ENCODE results near the gene UNK.

UNK gene

GRCh38 chr17:75823257-75824041, 38.8 kb downstream of the UNK start:
- Histone ChIP-seq H3K9me3 (ENCODE audit: control insufficient read depth, low read length) (no peaks in the 10 kb centered on the region), H3K4me1 (ENCODE audit: control insufficient read depth, insufficient read depth, low read length) (peaks cover 21% of the 10 kb centered on the region), H3K4me3 (ENCODE audit: low read length) (no peak overlapping the region), H3K36me3 (ENCODE audit: control insufficient read depth, insufficient read depth, low read length) (peaks cover 11% of the 10 kb centered on the region), H3K27me3 (ENCODE audit: control insufficient read depth, insufficient read depth, low read length) (no peaks in the 10 kb centered on the region), H3K9ac (ENCODE audit: low read length) (no peak overlapping the region)

- no peak overlapping the region for H3K4me3 ChIP-seq (ENCODE audit: low read length)
- H3K36me3 ChIP-seq (ENCODE audit: control insufficient read depth, insufficient read depth, low read length), result peaks cover 11% of the 10 kb centered on the region
- H3K9me3 ChIP-seq (ENCODE audit: control insufficient read depth, low read length), result no peaks in the 10 kb centered on the region
- H3K27me3 ChIP-seq (ENCODE audit: control insufficient read depth, insufficient read depth, low read length), result no peaks in the 10 kb centered on the region
- H3K9ac ChIP-seq (ENCODE audit: low read length), result no peak overlapping the region
- peaks cover 21% of the 10 kb centered on the region for H3K4me1 ChIP-seq (ENCODE audit: control insufficient read depth, insufficient read depth, low read length)
Measured at GRCh38 chr17:75824050-75824552, 39.5 kb downstream of the UNK start.

GRCh38 chr17:75824666-75825065, 40.1 kb downstream of the UNK start:
- no peak overlapping the region for H3K9ac ChIP-seq (ENCODE audit: low read length)
- H3K9me3 ChIP-seq (ENCODE audit: control insufficient read depth, low read length), result no peaks in the 10 kb centered on the region
- H3K4me3 ChIP-seq (ENCODE audit: low read length), result no peak overlapping the region
- no peaks in the 10 kb centered on the region for H3K27me3 ChIP-seq (ENCODE audit: control insufficient read depth, insufficient read depth, low read length)
- peaks cover 8% of the 10 kb centered on the region for H3K36me3 ChIP-seq (ENCODE audit: control insufficient read depth, insufficient read depth, low read length)
- peaks cover 21% of the 10 kb centered on the region for H3K4me1 ChIP-seq (ENCODE audit: control insufficient read depth, insufficient read depth, low read length)

GRCh38 chr17:75825149-75825552, 40.5 kb downstream of the UNK start:
- H3K27me3 ChIP-seq (ENCODE audit: control insufficient read depth, insufficient read depth, low read length), result no peaks in the 10 kb centered on the region
- H3K36me3 ChIP-seq (ENCODE audit: control insufficient read depth, insufficient read depth, low read length), result peaks cover 3% of the 10 kb centered on the region
- H3K4me1 ChIP-seq (ENCODE audit: control insufficient read depth, insufficient read depth, low read length), result peaks cover 21% of the 10 kb centered on the region
- H3K9ac ChIP-seq (ENCODE audit: low read length), result no peak overlapping the region
- no peak overlapping the region for H3K4me3 ChIP-seq (ENCODE audit: low read length)
- H3K9me3 ChIP-seq (ENCODE audit: control insufficient read depth, low read length), result no peaks in the 10 kb centered on the region

- Histone ChIP-seq H3K4me1 (ENCODE audit: control insufficient read depth, insufficient read depth, low read length) (peaks cover 21% of the 10 kb centered on the region), H3K27me3 (ENCODE audit: control insufficient read depth, insufficient read depth, low read length) (no peaks in the 10 kb centered on the region), H3K9me3 (ENCODE audit: control insufficient read depth, low read length) (no peaks in the 10 kb centered on the region), H3K36me3 (ENCODE audit: control insufficient read depth, insufficient read depth, low read length) (no peaks in the 10 kb centered on the region), H3K9ac (ENCODE audit: low read length) (no peak overlapping the region), H3K4me3 (ENCODE audit: low read length) (no peak overlapping the region)
Measured at GRCh38 chr17:75825748-75826370, 41.3 kb downstream of the UNK start.

GRCh38 chr17:75826561-75827307, 42.1 kb downstream of the UNK start:
- H3K36me3 ChIP-seq (ENCODE audit: control insufficient read depth, insufficient read depth, low read length), result no peaks in the 10 kb centered on the region
- no peaks in the 10 kb centered on the region for H3K27me3 ChIP-seq (ENCODE audit: control insufficient read depth, insufficient read depth, low read length)
- no peaks in the 10 kb centered on the region for H3K9me3 ChIP-seq (ENCODE audit: control insufficient read depth, low read length)
- peaks cover 21% of the 10 kb centered on the region for H3K4me1 ChIP-seq (ENCODE audit: control insufficient read depth, insufficient read depth, low read length)
- H3K4me3 ChIP-seq (ENCODE audit: low read length), result no peak overlapping the region
- H3K9ac ChIP-seq (ENCODE audit: low read length), result no peak overlapping the region

GRCh38 chr17:75827308-75828075, 42.9 kb downstream of the UNK start:
- peak overlapping the region; percentile 34 for H3K9ac ChIP-seq (ENCODE audit: low read length)
- H3K4me1 ChIP-seq (ENCODE audit: control insufficient read depth, insufficient read depth, low read length), result peaks cover 17% of the 10 kb centered on the region
- H3K36me3 ChIP-seq (ENCODE audit: control insufficient read depth, insufficient read depth, low read length), result no peaks in the 10 kb centered on the region
- H3K9me3 ChIP-seq (ENCODE audit: control insufficient read depth, low read length), result no peaks in the 10 kb centered on the region
- H3K27me3 ChIP-seq (ENCODE audit: control insufficient read depth, insufficient read depth, low read length), result no peaks in the 10 kb centered on the region
- H3K4me3 ChIP-seq (ENCODE audit: low read length), result no peak overlapping the region

- Histone ChIP-seq H3K4me3 (ENCODE audit: low read length) (no peak overlapping the region), H3K27me3 (ENCODE audit: control insufficient read depth, insufficient read depth, low read length) (no peaks in the 10 kb centered on the region), H3K36me3 (ENCODE audit: control insufficient read depth, insufficient read depth, low read length) (no peaks in the 10 kb centered on the region), H3K4me1 (ENCODE audit: control insufficient read depth, insufficient read depth, low read length) (peaks cover 18% of the 10 kb centered on the region), H3K9me3 (ENCODE audit: control insufficient read depth, low read length) (no peaks in the 10 kb centered on the region), H3K9ac (ENCODE audit: low read length) (peak overlapping the region; percentile 34)
Measured at GRCh38 chr17:75828076-75828400, 43.4 kb downstream of the UNK start.

GRCh38 chr17:75828741-75829140, 44.1 kb downstream of the UNK start:
- H3K27me3 ChIP-seq (ENCODE audit: control insufficient read depth, insufficient read depth, low read length), result no peaks in the 10 kb centered on the region
- no peak overlapping the region for H3K9ac ChIP-seq (ENCODE audit: low read length)
- H3K4me1 ChIP-seq (ENCODE audit: control insufficient read depth, insufficient read depth, low read length), result peaks cover 18% of the 10 kb centered on the region
- no peaks in the 10 kb centered on the region for H3K36me3 ChIP-seq (ENCODE audit: control insufficient read depth, insufficient read depth, low read length)
- H3K4me3 ChIP-seq (ENCODE audit: low read length), result no peak overlapping the region
- no peaks in the 10 kb centered on the region for H3K9me3 ChIP-seq (ENCODE audit: control insufficient read depth, low read length)

GRCh38 chr17:75829747-75830146, 45.1 kb downstream of the UNK start:
- H3K9me3 ChIP-seq (ENCODE audit: control insufficient read depth, low read length), result no peaks in the 10 kb centered on the region
- H3K27me3 ChIP-seq (ENCODE audit: control insufficient read depth, insufficient read depth, low read length), result no peaks in the 10 kb centered on the region
- H3K4me3 ChIP-seq (ENCODE audit: low read length), result no peak overlapping the region
- no peaks in the 10 kb centered on the region for H3K36me3 ChIP-seq (ENCODE audit: control insufficient read depth, insufficient read depth, low read length)
- peaks cover 18% of the 10 kb centered on the region for H3K4me1 ChIP-seq (ENCODE audit: control insufficient read depth, insufficient read depth, low read length)
- no peak overlapping the region for H3K9ac ChIP-seq (ENCODE audit: low read length)

GRCh38 chr17:75830164-75831031, 45.8 kb downstream of the UNK start:
- no peaks in the 10 kb centered on the region for H3K27me3 ChIP-seq (ENCODE audit: control insufficient read depth, insufficient read depth, low read length)
- H3K4me3 ChIP-seq (ENCODE audit: low read length), result no peak overlapping the region
- no peaks in the 10 kb centered on the region for H3K9me3 ChIP-seq (ENCODE audit: control insufficient read depth, low read length)
- H3K36me3 ChIP-seq (ENCODE audit: control insufficient read depth, insufficient read depth, low read length), result no peaks in the 10 kb centered on the region
- no peak overlapping the region for H3K9ac ChIP-seq (ENCODE audit: low read length)
- H3K4me1 ChIP-seq (ENCODE audit: control insufficient read depth, insufficient read depth, low read length), result peaks cover 18% of the 10 kb centered on the region
